ACC112 (cell line): ENCODE measurements around the gene AOAH.

Experiments
- H2AFZ ChIP-seq: fragments of 200-600 bp; sonication (generic); one replicate; pipeline ENCODE4 v1.6.0; 2017; ENCODE audit warnings: antibody characterized with exemption, low read length; ENCODE audit not compliant: unreplicated experiment
- H3K27ac ChIP-seq: fragments of 200-600 bp; sonication (generic); 2 replicates; pipeline ENCODE4 v1.5.1; 2014; ENCODE audit warnings: low read depth, mild to moderate bottlenecking, antibody characterized with exemption, low read length, moderate library complexity
- H3K27me3 ChIP-seq: fragments of 200-600 bp; sonication (generic); 2 replicates; pipeline ENCODE4 v1.6.1; 2014; ENCODE audit warnings: mild to moderate bottlenecking, antibody characterized with exemption, low read length, moderate library complexity, mixed read lengths; ENCODE audit not compliant: insufficient read depth
- H3K36me3 ChIP-seq: fragments of 200-600 bp; sonication (generic); 2 replicates; pipeline ENCODE4 v1.6.1; 2016; ENCODE audit warnings: mild to moderate bottlenecking, antibody characterized with exemption, low read length, moderate library complexity, mixed read lengths; ENCODE audit not compliant: insufficient read depth
- H3K4me1 ChIP-seq: fragments of 200-600 bp; sonication (generic); one replicate; pipeline ENCODE4 v1.6.1; 2016; ENCODE audit warnings: low read length, mixed read lengths; ENCODE audit not compliant: insufficient read depth, unreplicated experiment, control insufficient read depth
- H3K4me3 ChIP-seq: fragments of 200-600 bp; sonication (generic); 2 replicates; pipeline ENCODE4 v1.5.1; 2014; ENCODE audit warnings: mild to moderate bottlenecking, low read depth, low read length
- H3K79me2 ChIP-seq: fragments of 200-600 bp; sonication (generic); one replicate; pipeline ENCODE4 v1.6.0; 2016; ENCODE audit warnings: low read length; ENCODE audit not compliant: control insufficient read depth, unreplicated experiment, insufficient read depth

The AOAH gene

GRCh38 chr7:36723951-36724664 lies at the start of gene AOAH:
TSS of gene AOAH (minus strand) at chr7:36724494. CDS start at chr7:36724148, 346 bp downstream.
- H3K4me3 ChIP-seq = no peak within 1 kb of the TSS
- H3K36me3 ChIP-seq = no peaks in the 10 kb centered on the region
- no peaks in the 10 kb centered on the region; the same call in 1 of the 2 replicates for H3K27me3 ChIP-seq
- H3K27ac ChIP-seq = no peak within 1 kb of the TSS
- no peaks in the 10 kb centered on the region for H3K4me1 ChIP-seq
- H3K79me2 ChIP-seq = no peaks in the 10 kb centered on the region
- no peak within 1 kb of the TSS for H2AFZ ChIP-seq

- Histone ChIP-seq H3K4me3 (no peak overlapping the region), H2AFZ (no peak overlapping the region), H3K4me1 (no peaks in the 10 kb centered on the region), H3K79me2 (no peaks in the 10 kb centered on the region), H3K27ac (no peak overlapping the region), H3K36me3 (no peaks in the 10 kb centered on the region), H3K27me3 (no peaks in the 10 kb centered on the region)
Observed at GRCh38 chr7:36766451-36766850, 42.2 kb upstream of the AOAH start.

GRCh38 chr7:36765605-36766004 lies 41.3 kb upstream of the AOAH start:
- no peaks in the 10 kb centered on the region for H3K36me3 ChIP-seq
- H3K4me1 ChIP-seq = no peaks in the 10 kb centered on the region
- H3K4me3 ChIP-seq = no peak overlapping the region
- H2AFZ ChIP-seq = no peak overlapping the region
- H3K27me3 ChIP-seq = no peaks in the 10 kb centered on the region
- no peaks in the 10 kb centered on the region for H3K79me2 ChIP-seq
- H3K27ac ChIP-seq = no peak overlapping the region

- no peaks in the 10 kb centered on the region for H3K79me2 ChIP-seq
- no peaks in the 10 kb centered on the region for H3K4me1 ChIP-seq
- H3K27ac ChIP-seq = no peak overlapping the region
- no peaks in the 10 kb centered on the region for H3K27me3 ChIP-seq
- no peak overlapping the region for H3K4me3 ChIP-seq
- H2AFZ ChIP-seq = no peak overlapping the region
- H3K36me3 ChIP-seq = no peaks in the 10 kb centered on the region
Observed at GRCh38 chr7:36764929-36765328, 40.6 kb upstream of the AOAH start.

GRCh38 chr7:36763132-36763816 lies 39.0 kb upstream of the AOAH start:
- no peak overlapping the region for H2AFZ ChIP-seq
- no peak overlapping the region for H3K4me3 ChIP-seq
- no peaks in the 10 kb centered on the region for H3K4me1 ChIP-seq
- H3K79me2 ChIP-seq = no peaks in the 10 kb centered on the region
- no peaks in the 10 kb centered on the region for H3K27me3 ChIP-seq
- no peaks in the 10 kb centered on the region for H3K36me3 ChIP-seq
- no peak overlapping the region for H3K27ac ChIP-seq

GRCh38 chr7:36762394-36762793 lies 38.1 kb upstream of the AOAH start:
- Histone ChIP-seq H3K4me3 (no peak overlapping the region), H3K36me3 (no peaks in the 10 kb centered on the region), H3K4me1 (no peaks in the 10 kb centered on the region), H3K27me3 (no peaks in the 10 kb centered on the region), H3K27ac (no peak overlapping the region), H3K79me2 (no peaks in the 10 kb centered on the region), H2AFZ (no peak overlapping the region)

- Histone ChIP-seq H3K79me2 (no peaks in the 10 kb centered on the region), H3K27me3 (no peaks in the 10 kb centered on the region), H3K36me3 (no peaks in the 10 kb centered on the region)
Observed at GRCh38 chr7:36761835-36762234, 37.5 kb upstream of the AOAH start.

GRCh38 chr7:36760856-36761762 lies 36.8 kb upstream of the AOAH start:
- no peaks in the 10 kb centered on the region for H3K27me3 ChIP-seq
- no peaks in the 10 kb centered on the region for H3K79me2 ChIP-seq
- no peaks in the 10 kb centered on the region for H3K36me3 ChIP-seq
- no peak overlapping the region for H3K4me3 ChIP-seq
- H3K4me1 ChIP-seq = no peaks in the 10 kb centered on the region
- H2AFZ ChIP-seq = no peak overlapping the region
- H3K27ac ChIP-seq = no peak overlapping the region

More at GRCh38 chr7:36761835-36762234, 37.5 kb upstream of the AOAH start:
- no peak overlapping the region for H3K27ac ChIP-seq
- H3K4me3 ChIP-seq = no peak overlapping the region
- no peak overlapping the region for H2AFZ ChIP-seq
- H3K4me1 ChIP-seq = no peaks in the 10 kb centered on the region

- H3K79me2 ChIP-seq = no peaks in the 10 kb centered on the region
Observed at GRCh38 chr7:36758879-36759278, 34.6 kb upstream of the AOAH start.

GRCh38 chr7:36755484-36755883 lies 31.2 kb upstream of the AOAH start:
- H2AFZ ChIP-seq = no peak overlapping the region
- H3K79me2 ChIP-seq = no peaks in the 10 kb centered on the region
- H3K27ac ChIP-seq = no peak overlapping the region
- no peak overlapping the region for H3K4me3 ChIP-seq
- no peaks in the 10 kb centered on the region for H3K27me3 ChIP-seq
- H3K4me1 ChIP-seq = no peaks in the 10 kb centered on the region
- H3K36me3 ChIP-seq = no peaks in the 10 kb centered on the region

More at GRCh38 chr7:36758879-36759278, 34.6 kb upstream of the AOAH start:
- Histone ChIP-seq H3K36me3 (no peaks in the 10 kb centered on the region), H3K27ac (no peak overlapping the region), H3K4me3 (no peak overlapping the region), H2AFZ (no peak overlapping the region), H3K27me3 (no peaks in the 10 kb centered on the region), H3K4me1 (no peaks in the 10 kb centered on the region)
